Hematopoietic multipotent progenitor cell treated with erythropoietin and hydrocortisone succinate and interleukin-3 and kit ligand, for 8 days (in vitro differentiated cells): ENCODE data around the gene OPN1SW.
A peak's percentile ranks its signal among the peaks of the same experiment; 100 is the strongest.

Experiments
- DNase-seq: peaks from one replicate; pipeline ENCODE4 v3.0.0-alpha.2; 2015

The OPN1SW gene

GRCh38 chr7:128757203-128757602 is 18.4 kb downstream of the OPN1SW start:
- DNase-seq = no peak

GRCh38 chr7:128755819-128756476 is 19.6 kb downstream of the OPN1SW start:
- DNase-seq = no peak

DNA sequence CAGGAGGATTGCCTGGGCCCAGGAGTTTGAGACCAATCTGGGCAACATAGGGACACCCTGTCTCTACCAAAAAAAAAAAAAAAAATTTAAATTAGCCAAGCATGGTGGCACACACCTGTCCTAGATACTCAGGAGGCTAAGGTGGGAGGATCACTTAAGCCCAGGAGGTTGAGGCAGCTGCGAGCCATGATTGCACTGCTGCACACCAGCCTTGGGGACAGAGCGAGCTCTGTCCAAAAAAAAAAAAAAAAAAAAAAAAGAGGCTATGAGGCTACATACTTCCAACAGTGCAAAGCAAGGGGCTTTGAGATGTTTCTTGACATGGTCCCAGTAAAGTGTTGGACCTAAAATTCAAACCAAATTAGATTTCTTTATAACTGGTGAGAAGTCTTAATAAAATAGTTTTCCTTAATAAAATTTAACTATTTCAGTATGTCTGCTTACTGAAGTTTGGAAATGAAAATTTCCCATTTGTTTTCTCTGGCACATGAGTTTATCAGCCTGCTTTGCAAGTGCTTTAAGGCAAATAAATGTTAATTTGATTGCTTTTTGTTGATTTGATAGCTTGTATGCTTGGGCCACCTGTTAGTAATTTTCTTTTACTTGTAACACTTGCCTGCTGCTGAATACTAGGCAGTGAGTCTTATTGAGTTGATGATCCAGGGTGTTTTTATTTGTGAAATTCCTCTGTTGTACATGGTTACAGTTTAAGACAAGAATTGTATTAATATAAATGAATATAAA is 20.3 kb downstream of the OPN1SW start:
- DNase-seq = no peak

DNA sequence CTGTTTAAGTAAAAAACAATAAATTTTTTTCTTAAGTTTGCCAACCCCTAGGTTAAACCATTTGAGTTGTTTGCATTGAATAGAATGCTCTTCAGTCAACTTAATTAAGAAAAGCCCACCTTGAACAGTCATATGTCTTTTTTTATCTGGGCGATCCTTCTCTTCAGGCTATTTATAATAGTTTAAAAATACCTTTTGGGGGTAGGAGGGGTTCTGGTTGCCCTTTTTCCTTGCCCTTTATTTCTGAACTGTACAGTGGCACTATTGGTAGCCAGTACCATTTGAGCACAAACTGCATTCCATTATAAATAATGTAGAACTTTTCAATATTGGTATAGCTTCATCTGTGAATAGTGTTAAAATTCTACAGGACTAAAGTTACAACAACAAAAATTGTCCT is 23.3 kb downstream of the OPN1SW start:
- no peak for DNase-seq

GRCh38 chr7:128747327-128748079 is 28.1 kb downstream of the OPN1SW start:
- DNase-seq = no peak

- no peak for DNase-seq
Measured at GRCh38 chr7:128745706-128746105, 29.9 kb downstream of the OPN1SW start.

DNA sequence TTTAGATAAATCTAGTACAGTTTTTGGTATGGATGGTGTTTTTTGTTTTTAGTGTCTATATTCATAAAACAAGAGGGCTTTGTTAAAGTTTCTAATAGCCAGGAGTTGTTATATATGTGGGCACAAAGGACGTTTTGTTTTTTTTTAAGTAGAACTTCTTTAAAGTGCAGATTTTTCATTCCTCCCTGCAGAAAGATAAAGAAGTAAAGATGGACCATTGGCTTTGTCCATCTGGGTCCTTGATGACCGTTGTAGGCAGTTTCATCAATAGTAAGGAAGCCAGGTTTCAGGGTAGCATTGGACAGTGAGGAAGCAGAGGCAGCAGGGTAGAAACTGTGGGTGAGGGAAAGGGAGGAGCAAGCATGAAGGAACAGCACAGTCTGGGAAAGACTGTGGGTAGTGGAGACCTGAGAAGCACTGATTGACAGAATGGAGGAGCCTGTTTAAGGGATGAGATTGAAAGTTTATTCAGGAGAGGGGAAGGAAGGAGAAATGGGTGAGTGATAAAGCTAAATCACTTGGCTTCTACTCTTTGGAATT is 31.2 kb downstream of the OPN1SW start:
- DNase-seq = no peak

- no peak for DNase-seq
Measured at GRCh38 chr7:128743112-128743772, 32.4 kb downstream of the OPN1SW start.

DNA sequence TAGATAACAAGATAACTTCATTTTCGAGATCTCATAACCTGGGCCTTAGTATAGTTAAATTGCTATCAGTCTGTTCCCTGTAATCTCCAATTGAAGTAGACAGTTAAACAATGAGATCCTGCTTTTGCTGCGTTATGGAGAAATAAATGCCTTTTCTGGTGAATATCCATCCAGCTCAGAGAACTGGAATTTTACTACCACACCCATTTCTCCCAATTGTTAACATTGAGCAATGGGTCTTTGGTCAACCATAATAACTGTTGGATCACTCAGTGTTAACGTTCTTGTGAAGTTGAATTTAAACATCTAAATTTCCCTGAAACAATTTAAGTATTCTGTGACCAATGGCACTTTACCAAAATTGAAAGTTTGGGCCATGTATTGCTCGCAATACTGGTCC is 33.4 kb downstream of the OPN1SW start:
- DNase-seq = no peak

GRCh38 chr7:128741491-128741890 is 34.1 kb downstream of the OPN1SW start:
- DNase-seq = no peak

DNA sequence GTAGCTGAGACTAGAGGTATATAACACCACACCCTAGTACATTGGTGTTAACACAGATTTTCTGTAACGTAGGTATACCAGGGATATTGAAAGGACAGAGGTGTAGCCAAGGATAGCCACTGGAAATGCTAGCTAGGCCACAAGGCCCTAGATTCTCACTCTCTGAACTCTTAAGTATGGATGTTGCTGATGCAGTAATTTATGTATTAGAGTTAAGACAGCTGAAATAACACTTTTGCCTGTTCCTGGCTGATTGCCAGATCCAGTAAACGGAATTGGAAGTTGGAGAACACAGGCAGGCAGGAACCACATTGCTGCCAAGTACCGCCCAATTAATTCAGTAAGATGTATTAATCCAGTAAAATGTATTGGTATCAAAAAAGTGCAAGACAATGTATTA is 34.6 kb downstream of the OPN1SW start:
- peak; percentile 16 for DNase-seq

DNA sequence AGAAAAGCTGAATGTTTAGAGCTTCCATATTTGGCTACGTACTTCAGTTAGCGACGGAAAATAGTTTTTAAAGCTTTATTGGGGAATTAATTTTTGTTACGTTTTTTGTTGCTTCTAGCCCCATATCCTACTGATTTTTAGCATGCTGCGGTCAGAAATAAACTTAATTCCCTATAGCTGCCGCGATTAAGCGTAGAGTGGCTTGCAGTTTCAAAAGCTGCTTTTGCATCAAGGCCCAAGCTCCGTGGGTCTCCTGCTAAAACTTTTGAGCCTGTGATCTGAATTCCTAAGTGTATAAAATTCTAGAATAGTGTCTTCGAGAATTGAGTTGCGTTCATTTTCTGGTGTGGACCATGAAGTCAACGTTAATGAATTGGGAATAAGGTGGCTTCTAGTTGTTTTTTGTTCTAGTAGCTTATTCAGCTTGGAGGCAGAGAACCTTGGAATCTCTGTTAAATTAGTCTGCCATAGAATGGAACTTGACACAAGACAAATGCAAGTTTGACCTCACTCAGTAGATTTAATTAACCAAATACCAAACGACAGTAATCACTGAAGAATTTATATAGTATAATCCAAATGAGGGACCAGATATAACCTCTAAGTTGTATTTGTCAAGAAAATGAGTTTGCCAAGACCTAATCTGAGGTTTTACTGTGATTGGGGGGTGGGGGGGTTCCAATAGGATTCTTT is 35.5 kb downstream of the OPN1SW start:
- DNase-seq = no peak

GRCh38 chr7:128739048-128739962 is 36.3 kb downstream of the OPN1SW start, which contains the start of gene CALU:
CALU (plus strand) TSS chr7:128739359; CDS start chr7:128748584, 9,225 bp downstream.
- peak; percentile 95 for DNase-seq

DNA sequence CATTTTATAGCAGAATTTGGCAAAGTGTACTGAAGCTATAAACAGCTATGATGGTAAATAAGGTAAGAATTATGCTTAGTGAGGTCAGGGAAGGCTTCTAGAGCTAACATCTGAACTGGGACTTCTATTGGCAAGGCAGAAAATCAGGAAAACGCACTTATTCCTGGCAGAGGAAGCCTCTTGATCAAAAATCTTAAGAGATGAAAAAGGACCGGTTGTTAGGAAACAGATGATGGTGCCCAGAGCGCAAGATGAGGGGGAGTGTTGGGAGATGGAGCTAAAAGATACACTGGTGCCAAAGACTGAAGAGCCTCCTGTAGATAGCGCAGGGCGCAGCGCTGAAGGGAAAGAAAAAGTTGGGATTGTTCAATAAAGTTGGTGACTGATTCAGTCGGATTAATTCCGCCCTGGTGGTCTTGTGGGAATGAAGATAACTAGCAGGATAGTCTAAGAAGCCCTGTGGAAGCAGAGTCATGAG is 37.0 kb downstream of the OPN1SW start:
- peak; percentile 57 for DNase-seq

DNA sequence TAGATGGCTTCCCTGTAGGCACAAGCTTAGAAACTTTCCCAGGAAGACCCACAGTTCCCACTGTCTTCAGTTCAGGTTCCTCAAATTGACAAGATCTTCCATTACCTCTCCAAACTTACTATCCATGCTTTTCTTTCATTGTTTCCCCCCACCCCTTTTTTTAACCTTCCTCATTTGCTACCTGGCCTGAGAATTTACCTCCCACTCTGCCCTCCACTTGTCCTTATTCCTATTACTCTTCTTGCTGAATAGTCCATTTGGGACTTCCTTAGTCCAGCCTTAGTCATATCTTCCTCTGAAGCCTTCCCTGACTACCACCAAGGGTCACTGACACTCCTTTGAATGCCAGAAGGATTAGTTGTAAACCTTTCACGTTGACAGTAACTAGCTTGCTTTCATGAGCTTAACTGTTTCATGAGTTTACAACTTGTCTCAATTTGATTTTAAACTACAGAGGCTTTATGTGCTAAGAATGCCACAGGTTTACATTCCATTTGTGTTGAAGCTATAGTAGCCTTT is 37.7 kb downstream of the OPN1SW start:
- DNase-seq = no peak

- no peak for DNase-seq
Measured at GRCh38 chr7:128737441-128737840, 38.2 kb downstream of the OPN1SW start.

GRCh38 chr7:128735436-128735835 is 40.2 kb downstream of the OPN1SW start:
- DNase-seq = no peak

- no peak for DNase-seq
Measured at GRCh38 chr7:128734890-128735289, 40.7 kb downstream of the OPN1SW start.

- no peak for DNase-seq
Measured at GRCh38 chr7:128733278-128733645, 42.3 kb downstream of the OPN1SW start.

- no peak for DNase-seq
Measured at GRCh38 chr7:128732521-128733277, 42.9 kb downstream of the OPN1SW start.
